ENCODE data around the gene COMMD7.
"Not testable (repeated sequence)": the region's sequence is repeated elsewhere in the genome, so short reads cannot be mapped to it uniquely, and the experiment has no call there.

Gene COMMD7

DNA sequence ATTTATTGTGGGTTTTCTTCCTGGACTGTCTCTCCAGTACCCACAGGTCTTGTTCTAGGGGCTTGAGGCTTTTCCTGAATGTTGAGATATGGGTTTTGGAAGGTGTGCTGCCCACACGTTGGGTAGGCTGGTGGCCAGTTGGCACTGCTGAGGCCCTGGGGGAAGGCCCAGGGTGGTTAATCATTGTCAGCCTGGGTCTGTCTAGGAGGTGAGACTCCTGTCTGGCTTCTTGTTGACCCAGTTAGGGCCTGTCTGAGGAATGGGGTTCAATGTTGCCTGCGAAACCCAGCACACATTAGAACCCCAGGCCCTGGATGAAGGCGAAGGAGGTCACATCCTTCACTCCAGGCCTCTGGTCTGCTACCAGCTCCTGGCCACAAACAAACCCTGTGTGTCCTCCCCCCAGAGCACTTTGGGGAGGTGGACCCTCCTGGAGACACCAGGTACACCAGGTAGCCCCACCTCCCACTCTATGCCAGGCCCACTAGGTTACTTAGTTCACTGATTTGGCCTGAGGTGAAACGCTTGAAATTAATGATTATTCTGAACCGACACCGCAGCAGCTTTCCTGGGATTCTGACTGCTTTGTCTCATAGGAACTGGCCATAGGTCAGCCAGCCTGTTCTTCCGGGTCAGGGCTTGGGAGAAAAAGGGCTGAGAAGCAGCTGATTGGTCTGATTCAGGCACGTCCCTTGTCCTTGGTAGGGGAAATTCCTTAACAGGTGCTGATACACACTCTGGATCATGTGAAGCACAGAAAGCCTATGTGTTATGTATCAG lies 34.1 kb upstream of the COMMD7 start:
- H3K36me3 Mint-ChIP-seq (ENCODE audit: low read depth), result no peaks in the 10 kb centered on the region
- H3K4me1 Mint-ChIP-seq (ENCODE audit: low read depth), result peaks cover 7% of the 10 kb centered on the region
- no peaks in the 10 kb centered on the region for H3K27me3 Mint-ChIP-seq (ENCODE audit: low read depth)
- H3K9me3 Mint-ChIP-seq, result no peaks in the 10 kb centered on the region
- H3K4me3 Mint-ChIP-seq, result no peak overlapping the region
- no peak for DNase-seq (ENCODE audit: low spot score)
- no peak overlapping the region for H3K27ac Mint-ChIP-seq

DNA sequence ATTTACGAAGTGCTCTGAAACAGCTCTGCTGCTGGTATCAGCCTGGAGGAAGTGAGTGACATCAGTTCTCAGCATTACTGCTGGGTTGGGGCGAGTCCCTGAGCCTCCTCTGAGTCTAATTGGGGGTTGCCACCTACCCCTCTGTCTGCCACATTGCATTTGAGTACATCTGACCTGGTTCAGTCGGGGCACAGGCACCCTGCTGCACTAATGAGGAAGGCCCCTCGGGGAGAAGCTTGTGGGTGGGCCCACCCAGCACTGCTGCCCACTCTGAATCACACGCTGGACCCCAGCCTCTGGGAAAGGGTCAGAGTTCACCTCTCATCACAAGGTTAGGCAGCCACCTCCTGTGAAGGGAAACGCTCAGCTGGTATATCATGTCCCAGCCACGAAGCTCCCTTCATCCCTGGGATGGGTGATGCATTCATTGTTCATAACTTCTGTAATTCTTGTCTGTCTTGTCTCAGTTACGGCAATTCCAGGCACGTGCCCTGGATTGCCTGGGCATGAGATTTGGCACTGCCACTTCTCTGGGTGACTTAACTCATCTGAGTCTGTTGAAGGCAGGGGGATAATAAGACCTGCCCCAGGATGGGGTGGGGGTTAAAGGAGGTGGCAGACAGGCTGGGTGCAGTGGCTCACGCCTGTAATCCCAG lies 32.2 kb upstream of the COMMD7 start:
- DNase-seq (ENCODE audit: low spot score), result no peak
- H3K27me3 Mint-ChIP-seq (ENCODE audit: low read depth), result no peaks in the 10 kb centered on the region
- H3K36me3 Mint-ChIP-seq (ENCODE audit: low read depth), result no peaks in the 10 kb centered on the region
- H3K4me1 Mint-ChIP-seq (ENCODE audit: low read depth), result peaks cover 15% of the 10 kb centered on the region
- no peak overlapping the region for H3K4me3 Mint-ChIP-seq
- no peaks in the 10 kb centered on the region for H3K9me3 Mint-ChIP-seq
- no peak overlapping the region for H3K27ac Mint-ChIP-seq

DNA sequence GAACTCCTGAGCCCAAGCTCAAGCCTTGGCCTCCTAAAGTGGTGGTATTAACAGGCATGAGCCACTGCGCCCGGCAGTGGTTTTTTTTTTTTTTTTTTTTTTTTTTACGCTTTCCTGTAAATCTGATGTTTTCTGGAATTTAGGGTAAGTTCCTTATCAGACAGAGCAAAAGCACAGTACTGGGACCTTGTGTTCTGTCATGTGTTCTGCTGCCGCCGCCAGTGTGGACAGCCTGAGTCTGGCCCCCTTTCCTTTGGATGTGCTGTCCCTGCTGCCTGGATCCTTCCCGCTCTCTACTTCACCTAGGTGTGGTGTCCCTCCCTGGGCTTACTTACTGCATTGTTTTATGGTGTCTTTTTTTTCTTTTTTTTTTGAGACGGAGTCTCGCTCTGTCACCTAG lies 30.6 kb upstream of the COMMD7 start:
- Mint-ChIP-seq H3K36me3 (ENCODE audit: low read depth) (no peaks in the 10 kb centered on the region), H3K27ac (no peak overlapping the region), H3K9me3 (no peaks in the 10 kb centered on the region), H3K27me3 (ENCODE audit: low read depth) (no peaks in the 10 kb centered on the region), H3K4me3 (no peak overlapping the region), H3K4me1 (ENCODE audit: low read depth) (peaks cover 15% of the 10 kb centered on the region)
- DNase-seq (ENCODE audit: low spot score), result no peak

DNA sequence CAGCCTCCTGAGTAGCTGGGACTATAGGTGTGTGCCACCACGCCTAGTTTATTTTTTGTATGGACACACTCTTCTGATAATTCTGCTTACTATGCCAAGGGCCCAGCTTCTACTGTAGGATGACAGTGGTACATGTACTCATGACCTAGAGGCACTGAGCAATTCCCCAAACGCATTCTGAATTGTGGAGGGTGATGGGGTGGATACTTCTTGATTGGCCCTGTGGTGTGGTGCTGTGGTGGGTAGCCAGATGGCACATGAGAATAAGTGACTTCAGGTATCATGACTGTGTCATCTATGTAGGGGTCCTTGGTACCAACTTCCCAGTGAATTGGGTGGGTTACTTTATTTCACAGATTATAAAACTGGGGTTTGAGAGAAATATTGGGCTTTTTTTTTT lies 30.0 kb upstream of the COMMD7 start:
- no peaks in the 10 kb centered on the region for H3K9me3 Mint-ChIP-seq
- H3K27me3 Mint-ChIP-seq (ENCODE audit: low read depth), result no peaks in the 10 kb centered on the region
- H3K4me1 Mint-ChIP-seq (ENCODE audit: low read depth), result peaks cover 12% of the 10 kb centered on the region
- no peak overlapping the region for H3K27ac Mint-ChIP-seq
- H3K36me3 Mint-ChIP-seq (ENCODE audit: low read depth), result no peaks in the 10 kb centered on the region
- H3K4me3 Mint-ChIP-seq, result no peak overlapping the region
- no peak for DNase-seq (ENCODE audit: low spot score)

DNA sequence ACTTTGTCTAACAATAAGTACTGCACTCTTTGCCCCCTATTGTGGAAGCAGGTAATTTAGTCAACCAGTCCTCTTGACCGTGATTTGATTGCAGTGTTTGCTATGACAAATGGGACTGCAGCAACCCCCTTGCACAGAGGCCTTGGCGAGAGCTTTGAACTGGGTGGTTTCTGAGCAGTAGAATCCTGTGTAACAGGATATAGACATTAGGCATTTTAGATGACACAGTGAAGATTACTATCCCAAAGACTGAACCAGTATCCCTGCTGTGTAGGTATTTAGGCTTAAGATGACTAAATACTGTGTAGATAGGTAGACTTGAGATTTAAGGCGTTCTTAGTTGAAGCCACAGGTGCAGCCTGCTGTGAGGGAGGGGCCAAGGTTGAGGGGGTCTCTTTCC lies 28.8 kb upstream of the COMMD7 start:
- Mint-ChIP-seq H3K9me3 (no peaks in the 10 kb centered on the region), H3K36me3 (ENCODE audit: low read depth) (no peaks in the 10 kb centered on the region), H3K4me3 (no peak overlapping the region), H3K27me3 (ENCODE audit: low read depth) (no peaks in the 10 kb centered on the region), H3K27ac (no peak overlapping the region), H3K4me1 (ENCODE audit: low read depth) (peaks cover 12% of the 10 kb centered on the region)
- DNase-seq (ENCODE audit: low spot score), result no peak

DNA sequence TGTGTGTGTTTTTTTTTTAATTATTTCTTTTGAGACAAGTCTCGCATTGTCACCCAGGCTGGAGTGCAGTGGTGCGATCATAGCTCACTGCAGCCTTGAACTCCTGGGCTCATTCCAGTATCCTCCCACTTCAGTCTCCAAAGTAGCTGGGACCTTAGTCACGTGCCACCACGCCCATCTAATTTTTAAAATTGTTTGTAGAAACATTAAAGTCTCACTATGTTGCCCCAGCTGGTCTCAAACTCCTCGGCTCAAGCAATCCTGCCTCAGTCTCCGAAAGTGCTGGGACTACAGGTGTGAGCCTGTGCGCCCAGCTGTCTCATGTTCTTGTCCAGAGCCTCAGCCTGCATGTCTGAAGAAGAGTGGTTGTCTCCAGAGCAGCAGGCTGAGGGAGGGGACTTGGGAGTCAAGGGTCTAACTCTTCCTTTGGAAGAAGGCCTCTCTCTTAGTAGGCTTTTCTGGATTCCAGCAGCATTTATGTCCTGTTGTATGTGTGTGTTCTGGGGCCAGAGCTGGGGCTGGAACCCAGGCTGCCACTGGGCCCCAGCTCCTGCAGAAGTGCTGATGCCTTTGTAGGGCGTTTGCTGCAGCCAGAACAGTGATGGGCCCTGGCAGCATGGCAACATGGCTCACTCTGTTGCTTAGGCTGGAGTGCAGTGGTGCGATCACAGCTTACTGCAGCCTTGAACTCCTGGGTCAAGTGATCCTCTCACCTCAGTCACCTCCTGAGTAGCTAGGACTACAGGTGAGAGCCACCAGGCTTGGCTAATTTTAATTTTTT lies 24.3 kb upstream of the COMMD7 start:
- H3K27ac Mint-ChIP-seq, result no peak overlapping the region
- H3K27me3 Mint-ChIP-seq (ENCODE audit: low read depth), result peaks cover 14% of the 10 kb centered on the region
- DNase-seq (ENCODE audit: low spot score), result no peak
- no peaks in the 10 kb centered on the region for H3K36me3 Mint-ChIP-seq (ENCODE audit: low read depth)
- H3K4me3 Mint-ChIP-seq, result no peak overlapping the region
- peaks cover 18% of the 10 kb centered on the region for H3K4me1 Mint-ChIP-seq (ENCODE audit: low read depth)
- no peaks in the 10 kb centered on the region for H3K9me3 Mint-ChIP-seq

DNA sequence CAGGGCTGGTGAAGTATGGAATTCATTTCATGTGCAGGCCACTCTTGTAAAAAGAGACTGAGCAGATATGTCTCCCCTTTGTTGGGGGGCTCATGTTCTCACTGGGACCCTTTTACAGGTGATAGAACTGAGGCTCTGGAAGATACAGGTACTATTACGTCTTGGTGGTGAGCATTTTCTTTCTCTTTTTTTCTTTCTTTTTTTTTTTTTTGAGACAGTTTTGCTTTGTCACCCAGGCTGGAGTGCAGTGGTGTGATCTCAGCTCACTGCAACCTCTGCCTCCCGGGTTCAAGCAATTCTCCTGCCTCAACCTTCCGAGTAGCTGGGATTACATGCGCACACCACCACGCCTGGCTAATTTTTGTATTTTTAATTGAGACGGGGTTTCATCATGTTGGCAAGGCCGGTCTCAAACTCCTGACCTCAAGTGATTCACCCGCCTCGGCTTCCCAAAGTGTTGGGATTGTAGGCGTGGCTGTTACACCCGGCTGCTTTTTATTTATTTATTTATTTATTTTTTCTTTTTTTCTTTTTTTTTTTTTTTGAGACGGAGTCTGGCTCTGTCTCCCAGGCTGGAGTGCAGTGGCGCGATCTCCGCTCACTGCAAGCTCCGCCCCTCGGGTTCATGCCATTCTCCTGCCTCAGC lies 22.1 kb upstream of the COMMD7 start:
- not testable (repeated sequence) for H3K27ac Mint-ChIP-seq; H3K4me3 Mint-ChIP-seq; DNase-seq (ENCODE audit: low spot score); H3K9me3 Mint-ChIP-seq; H3K36me3 Mint-ChIP-seq (ENCODE audit: low read depth)
- peaks cover 14% of the 10 kb centered on the region for H3K27me3 Mint-ChIP-seq (ENCODE audit: low read depth)
- peaks cover 16% of the 10 kb centered on the region for H3K4me1 Mint-ChIP-seq (ENCODE audit: low read depth)

DNA sequence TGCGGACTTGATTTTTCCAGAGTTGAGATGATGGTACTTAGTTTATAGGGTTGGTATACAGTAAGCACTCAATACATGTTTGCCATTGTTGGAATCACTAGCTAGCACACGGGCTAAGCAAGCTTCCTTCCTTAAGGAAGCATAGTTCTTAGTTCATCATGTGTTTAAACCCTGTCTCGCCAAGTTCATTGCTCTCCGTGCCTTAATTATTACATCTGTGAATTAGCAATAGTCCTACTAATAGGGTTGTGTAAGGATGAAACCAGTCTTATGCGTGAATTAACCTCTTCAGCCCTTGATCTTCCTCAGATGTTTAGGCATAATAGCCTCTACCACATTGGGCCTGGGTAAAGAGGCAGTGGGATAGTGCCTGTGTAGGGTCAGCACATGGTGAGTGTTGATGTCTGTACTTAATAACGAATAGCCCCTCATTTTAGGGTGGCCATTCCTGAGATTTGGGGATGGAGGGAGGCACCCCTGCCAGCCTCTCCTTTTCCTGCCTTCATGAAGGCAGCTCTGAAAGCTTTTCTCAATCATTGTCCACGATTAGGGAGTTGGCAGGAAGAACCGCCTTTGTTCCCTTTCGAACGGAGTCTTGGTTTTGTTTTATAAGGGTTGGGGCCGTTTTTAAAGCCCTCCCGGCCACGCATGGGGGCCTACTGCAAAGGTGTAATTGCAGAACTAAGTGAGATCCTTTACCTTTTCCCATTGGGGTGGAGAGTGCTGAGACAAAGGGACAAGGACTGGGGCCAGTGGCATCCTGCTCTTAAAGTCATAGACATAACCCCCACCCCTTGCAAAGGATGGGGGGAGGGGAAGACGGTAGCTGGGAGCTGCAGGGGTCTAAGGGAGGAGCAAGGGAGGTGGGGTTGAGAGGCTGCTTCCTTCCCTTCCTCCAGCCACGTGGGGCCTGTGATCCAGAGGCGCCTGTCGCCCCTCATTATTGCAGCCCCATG lies 21.0 kb upstream of the COMMD7 start:
- Mint-ChIP-seq H3K36me3 (ENCODE audit: low read depth) (no peaks in the 10 kb centered on the region), H3K9me3 (no peaks in the 10 kb centered on the region), H3K4me1 (ENCODE audit: low read depth) (peaks cover 16% of the 10 kb centered on the region), H3K27ac (no peak overlapping the region), H3K4me3 (peak overlapping the region; percentile 58), H3K27me3 (ENCODE audit: low read depth) (peaks cover 14% of the 10 kb centered on the region)
- no peak for DNase-seq (ENCODE audit: low spot score)

DNA sequence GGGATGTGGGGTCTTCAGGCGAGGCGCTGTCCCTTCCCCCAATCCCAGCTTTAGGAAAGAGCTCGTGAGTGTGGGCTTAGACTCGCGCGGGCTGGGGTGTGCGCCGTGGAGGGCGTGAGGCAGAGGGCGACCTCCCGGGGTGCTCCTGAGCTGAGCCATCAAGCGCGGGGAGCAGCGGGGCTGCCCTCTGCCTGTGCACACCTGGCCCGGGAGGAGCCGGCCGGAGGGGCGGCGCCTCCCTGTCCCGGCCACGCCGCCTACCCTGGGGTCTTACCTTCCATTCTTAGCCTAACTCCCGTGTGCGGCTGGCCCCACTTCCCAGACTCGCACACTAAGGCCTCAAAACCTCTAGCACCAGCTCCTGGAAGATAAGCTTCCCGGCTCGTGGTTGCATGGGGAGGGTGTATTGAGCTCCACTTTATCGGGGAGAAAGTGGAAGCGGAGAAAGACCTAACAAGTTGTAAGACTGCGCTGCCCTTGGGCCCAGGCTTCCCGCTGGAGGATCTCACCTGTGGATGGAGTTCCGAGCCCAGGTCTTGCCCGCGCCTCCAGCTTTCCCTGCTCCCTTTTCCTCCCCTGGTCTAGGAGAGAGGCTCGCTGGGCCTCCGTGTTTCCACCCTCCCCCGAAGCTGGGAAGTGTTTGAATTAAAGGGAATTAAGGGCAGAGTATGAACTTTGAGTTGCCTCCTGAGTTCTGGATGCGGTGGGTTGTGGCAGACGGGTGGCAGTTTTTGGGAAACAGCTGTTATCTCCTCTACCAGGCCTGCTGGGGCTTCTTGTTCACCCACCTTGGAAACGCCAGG lies 20.1 kb upstream of the COMMD7 start:
- H3K27ac Mint-ChIP-seq, result peak overlapping the region; percentile 41
- H3K36me3 Mint-ChIP-seq (ENCODE audit: low read depth), result no peaks in the 10 kb centered on the region
- DNase-seq (ENCODE audit: low spot score), result no peak
- peaks cover 14% of the 10 kb centered on the region for H3K27me3 Mint-ChIP-seq (ENCODE audit: low read depth)
- H3K4me3 Mint-ChIP-seq, result peak overlapping the region; percentile 90
- no peaks in the 10 kb centered on the region for H3K9me3 Mint-ChIP-seq
- H3K4me1 Mint-ChIP-seq (ENCODE audit: low read depth), result peaks cover 16% of the 10 kb centered on the region

DNA sequence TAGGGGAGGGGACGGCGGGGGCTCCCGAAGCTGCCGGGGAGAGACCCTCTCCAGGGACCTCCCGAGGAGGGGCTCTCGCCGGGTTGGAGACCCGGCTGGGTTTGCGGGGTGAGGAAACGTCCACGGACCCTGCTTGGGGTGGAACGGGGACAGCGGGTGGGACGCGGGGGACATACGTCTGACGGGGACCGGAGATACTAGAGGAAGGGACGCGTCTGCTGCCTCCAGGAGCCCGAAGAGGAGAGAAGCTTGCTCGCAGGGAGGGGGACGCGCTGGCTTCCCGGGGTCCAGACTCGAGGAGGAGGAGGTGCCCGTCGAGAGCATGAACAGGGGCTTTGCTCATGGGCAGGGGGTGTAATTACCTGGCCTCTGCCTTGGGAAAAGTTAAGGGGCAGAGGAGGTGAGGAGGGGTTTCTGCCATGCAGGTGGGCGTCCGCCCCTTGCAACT lies 19.5 kb upstream of the COMMD7 start:
- no peaks in the 10 kb centered on the region for H3K36me3 Mint-ChIP-seq (ENCODE audit: low read depth)
- no peaks in the 10 kb centered on the region for H3K9me3 Mint-ChIP-seq
- DNase-seq (ENCODE audit: low spot score), result peak; percentile 15
- H3K4me1 Mint-ChIP-seq (ENCODE audit: low read depth), result peaks cover 16% of the 10 kb centered on the region
- H3K27ac Mint-ChIP-seq, result no peak overlapping the region
- peak overlapping the region; percentile 90 for H3K4me3 Mint-ChIP-seq
- H3K27me3 Mint-ChIP-seq (ENCODE audit: low read depth), result peaks cover 14% of the 10 kb centered on the region

DNA sequence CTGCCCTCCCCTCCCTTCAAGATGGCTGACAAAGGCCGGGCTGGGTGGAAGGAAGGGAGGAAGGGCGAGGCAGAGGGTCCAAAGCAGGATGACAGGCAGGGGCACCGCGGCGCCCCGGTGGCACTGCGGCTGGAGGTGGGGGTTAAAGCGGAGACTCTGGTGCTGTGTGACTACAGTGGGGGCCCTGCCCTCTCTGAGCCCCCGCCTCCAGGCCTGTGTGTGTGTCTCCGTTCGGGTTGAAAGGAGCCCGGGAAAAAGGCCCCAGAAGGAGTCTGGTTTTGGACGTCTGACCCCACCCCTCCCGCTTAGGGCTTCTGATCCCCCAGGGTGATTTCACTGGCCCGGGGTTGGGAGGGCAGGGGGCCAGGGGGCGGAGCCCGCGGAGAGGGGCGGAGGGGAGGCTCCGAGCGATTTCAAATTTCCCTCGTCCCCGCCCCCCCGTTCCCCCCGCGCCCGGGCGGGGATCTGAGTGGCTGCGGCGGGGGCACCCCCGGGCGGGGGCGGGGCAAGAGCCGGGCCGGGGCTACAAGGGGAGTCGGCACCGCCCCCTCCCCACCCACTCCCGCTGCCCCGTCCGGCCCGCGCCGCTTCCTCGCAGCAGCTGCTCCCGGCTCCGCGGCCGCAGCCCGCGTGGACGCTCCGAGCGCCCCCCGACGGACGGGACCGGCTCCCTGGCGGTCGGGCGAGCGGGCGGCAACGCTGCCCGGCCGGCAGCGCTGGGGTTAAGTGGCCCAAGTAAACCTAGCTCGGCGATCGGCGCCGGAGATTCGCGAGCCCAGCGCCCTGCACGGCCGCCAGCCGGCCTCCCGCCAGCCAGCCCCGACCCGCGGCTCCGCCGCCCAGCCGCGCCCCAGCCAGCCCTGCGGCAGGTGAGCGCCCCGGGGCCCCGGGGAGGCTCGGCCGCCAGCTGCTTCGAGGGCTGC lies 18.8 kb upstream of the COMMD7 start, which contains the start of gene DNMT3B:
Gene DNMT3B, plus strand, starts transcription at position 555 of the 923 bp plus-strand sequence. CDS start 17,939 bp downstream, outside the sequence.
- Mint-ChIP-seq H3K36me3 (ENCODE audit: low read depth) (no peaks in the 10 kb centered on the region), H3K9me3 (no peaks in the 10 kb centered on the region), H3K27me3 (ENCODE audit: low read depth) (peaks cover 14% of the 10 kb centered on the region), H3K4me3 (peak within 1 kb of the TSS; percentile 90), H3K27ac (peak within 1 kb of the TSS; percentile 76), H3K4me1 (ENCODE audit: low read depth) (peaks cover 16% of the 10 kb centered on the region)
- DNase-seq (ENCODE audit: low spot score), result peak; percentile 77
